NCI-H345 (cell line): ENCODE results near the gene PPIG.
"Not testable (repeated sequence)": the region's sequence is repeated elsewhere in the genome, so short reads cannot be mapped to it uniquely, and the experiment has no call there.

Source experiments
- DNase-seq: peaks from one replicate; lab custom pipeline; 2025; lab: John Stamatoyannopoulos, UW

The PPIG gene

GRCh38 chr2:169664600-169664977 is 80.4 kb downstream of the PPIG start:
- no peak for DNase-seq

GRCh38 chr2:169664978-169665930 is 81.1 kb downstream of the PPIG start:
- no peak for DNase-seq

- DNase-seq = no peak
Observed at GRCh38 chr2:169667583-169667982, 83.4 kb downstream of the PPIG start.

- DNase-seq = no peak
Observed at GRCh38 chr2:169670215-169670651, 86.1 kb downstream of the PPIG start.

GRCh38 chr2:169670937-169671336 is 86.8 kb downstream of the PPIG start:
- no peak for DNase-seq

GRCh38 chr2:169672406-169672805 is 88.3 kb downstream of the PPIG start:
- no peak for DNase-seq

GRCh38 chr2:169673106-169673505 is 89.0 kb downstream of the PPIG start:
- DNase-seq = no peak

- DNase-seq = no peak
Observed at GRCh38 chr2:169673921-169674320, 89.8 kb downstream of the PPIG start.

GRCh38 chr2:169676357-169676756 is 92.2 kb downstream of the PPIG start:
- no peak for DNase-seq

- no peak for DNase-seq
Observed at GRCh38 chr2:169676850-169677249, 92.7 kb downstream of the PPIG start.

GRCh38 chr2:169683054-169683424 is 98.9 kb downstream of the PPIG start:
- DNase-seq = no peak

GRCh38 chr2:169683425-169684134 is 99.4 kb downstream of the PPIG start:
- no peak for DNase-seq

GRCh38 chr2:169684135-169684565 is 100.0 kb downstream of the PPIG start:
- DNase-seq = no peak

GRCh38 chr2:169684712-169685111 is 100.6 kb downstream of the PPIG start:
- DNase-seq = not testable (repeated sequence)

GRCh38 chr2:169686825-169687224 is 102.7 kb downstream of the PPIG start:
- DNase-seq = not testable (repeated sequence)

GRCh38 chr2:169687943-169688342 is 103.8 kb downstream of the PPIG start:
- not testable (repeated sequence) for DNase-seq

- no peak for DNase-seq
Observed at GRCh38 chr2:169690958-169691357, 106.8 kb downstream of the PPIG start.
